OCI-LY3 (cell line): ENCODE results near the gene SNPH.

ENCODE experiments used
- EZH2phosphoT487 ChIP-seq: fragments of 200-600 bp; shearing (Covaris generic); IDR thresholded peaks from 2 replicates; pipeline ENCODE4 v1.6.1; 2018; ENCODE audit warnings: antibody characterized with exemption, mixed run types, low read depth
- TF ChIP-seq, protein P1 (sequence below): fragments of 200-600, 300-600 bp; sonication (generic); IDR thresholded peaks from 2 replicates; pipeline ENCODE4 v1.5.1; 2014; ENCODE audit warnings: antibody characterized with exemption, low read length, low read depth

GRCh38 chr20:1269235-1269634, 3.1 kb downstream of the SNPH start:
- TF ChIP-seq, protein P1, sequence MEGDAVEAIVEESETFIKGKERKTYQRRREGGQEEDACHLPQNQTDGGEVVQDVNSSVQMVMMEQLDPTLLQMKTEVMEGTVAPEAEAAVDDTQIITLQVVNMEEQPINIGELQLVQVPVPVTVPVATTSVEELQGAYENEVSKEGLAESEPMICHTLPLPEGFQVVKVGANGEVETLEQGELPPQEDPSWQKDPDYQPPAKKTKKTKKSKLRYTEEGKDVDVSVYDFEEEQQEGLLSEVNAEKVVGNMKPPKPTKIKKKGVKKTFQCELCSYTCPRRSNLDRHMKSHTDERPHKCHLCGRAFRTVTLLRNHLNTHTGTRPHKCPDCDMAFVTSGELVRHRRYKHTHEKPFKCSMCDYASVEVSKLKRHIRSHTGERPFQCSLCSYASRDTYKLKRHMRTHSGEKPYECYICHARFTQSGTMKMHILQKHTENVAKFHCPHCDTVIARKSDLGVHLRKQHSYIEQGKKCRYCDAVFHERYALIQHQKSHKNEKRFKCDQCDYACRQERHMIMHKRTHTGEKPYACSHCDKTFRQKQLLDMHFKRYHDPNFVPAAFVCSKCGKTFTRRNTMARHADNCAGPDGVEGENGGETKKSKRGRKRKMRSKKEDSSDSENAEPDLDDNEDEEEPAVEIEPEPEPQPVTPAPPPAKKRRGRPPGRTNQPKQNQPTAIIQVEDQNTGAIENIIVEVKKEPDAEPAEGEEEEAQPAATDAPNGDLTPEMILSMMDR = no peak
- no peak for TF ChIP-seq EZH2phosphoT487
